Muscle layer of colon (tissue), 2 donors: ENCODE data around the gene ESAM.
A peak's percentile ranks its signal among the peaks of the same experiment; 100 is the strongest.

Experiments used
- H3K27ac ChIP-seq: one replicate; pipeline ENCODE4 v1.7.0; 2013; ENCODE audit warnings: low read depth, mild to moderate bottlenecking, low read length, moderate library complexity
- H3K27me3 ChIP-seq, 2 donors: one replicate each; pipeline ENCODE4 v1.7.0; 2013; ENCODE audit warnings: low read length in 2 of 2, mild to moderate bottlenecking in 2 of 2; ENCODE audit not compliant: insufficient read depth in 2 of 2, control insufficient read depth in 1 of 2
- H3K36me3 ChIP-seq: one replicate; pipeline ENCODE4 v1.7.0; 2013; ENCODE audit warnings: mild to moderate bottlenecking, low read length; ENCODE audit not compliant: insufficient read depth
- H3K4me1 ChIP-seq: one replicate; pipeline ENCODE4 v1.7.0; 2013; ENCODE audit warnings: mild to moderate bottlenecking, low read length; ENCODE audit not compliant: insufficient read depth
- H3K4me3 ChIP-seq, 2 donors: one replicate each; pipeline ENCODE4 v1.7.0; 2013; ENCODE audit warnings: low read length in 2 of 2, low read depth in 1 of 2, mild to moderate bottlenecking in 1 of 2, moderate library complexity in 1 of 2
- H3K9ac ChIP-seq: one replicate; pipeline ENCODE4 v1.7.0; 2013; ENCODE audit warnings: low read length
- H3K9me3 ChIP-seq: one replicate; pipeline ENCODE4 v1.7.0; 2013; ENCODE audit warnings: mild to moderate bottlenecking, low read length
- donor health status: abdominal sarcoma.
- donor health status: Adenocarcinoma of cecum.

Gene ESAM

GRCh38 chr11:124724979-124725718 is 36.9 kb downstream of the ESAM start:
- Histone ChIP-seq H3K27ac (no peak overlapping the region), H3K4me1 (no peaks in the 10 kb centered on the region), H3K27me3 (peaks cover 0 to 21% of the 10 kb centered on the region in 2 donors), H3K36me3 (no peaks in the 10 kb centered on the region), H3K9me3 (no peaks in the 10 kb centered on the region), H3K4me3 (no peak overlapping the region), H3K9ac (no peak overlapping the region)

GRCh38 chr11:124722176-124722575 is 39.9 kb downstream of the ESAM start:
- Histone ChIP-seq H3K27me3 (peaks cover 15 to 46% of the 10 kb centered on the region in 2 donors), H3K27ac (no peak overlapping the region)

GRCh38 chr11:124719534-124719933 is 42.6 kb downstream of the ESAM start:
- peaks cover 19 to 37% of the 10 kb centered on the region in 2 donors for H3K27me3 ChIP-seq

More at GRCh38 chr11:124722176-124722575, 39.9 kb downstream of the ESAM start:
- Histone ChIP-seq H3K9me3 (no peaks in the 10 kb centered on the region), H3K4me1 (peaks cover 6% of the 10 kb centered on the region), H3K4me3 (no peak overlapping the region), H3K9ac (no peak overlapping the region), H3K36me3 (no peaks in the 10 kb centered on the region)

GRCh38 chr11:124718801-124719200 is 43.3 kb downstream of the ESAM start:
- peaks cover 6% of the 10 kb centered on the region for H3K4me1 ChIP-seq
- no peak overlapping the region for H3K9ac ChIP-seq
- H3K4me3 ChIP-seq, result no peak overlapping the region
- H3K36me3 ChIP-seq, result no peaks in the 10 kb centered on the region
- no peak overlapping the region for H3K27ac ChIP-seq
- peaks cover 19 to 37% of the 10 kb centered on the region in 2 donors for H3K27me3 ChIP-seq
- no peaks in the 10 kb centered on the region for H3K9me3 ChIP-seq

More at GRCh38 chr11:124719534-124719933, 42.6 kb downstream of the ESAM start:
- H3K4me3 ChIP-seq, result no peak overlapping the region
- no peaks in the 10 kb centered on the region for H3K9me3 ChIP-seq
- H3K36me3 ChIP-seq, result no peaks in the 10 kb centered on the region
- H3K27ac ChIP-seq, result no peak overlapping the region
- H3K4me1 ChIP-seq, result peaks cover 6% of the 10 kb centered on the region
- no peak overlapping the region for H3K9ac ChIP-seq

- H3K4me3 ChIP-seq, result peak overlapping the region; percentile 24 to 64
- H3K4me1 ChIP-seq, result peaks cover 6% of the 10 kb centered on the region
- H3K27ac ChIP-seq, result no peak overlapping the region
- no peaks in the 10 kb centered on the region for H3K9me3 ChIP-seq
- H3K27me3 ChIP-seq, result peaks cover 19 to 37% of the 10 kb centered on the region in 2 donors
- H3K36me3 ChIP-seq, result no peaks in the 10 kb centered on the region
- no peak overlapping the region for H3K9ac ChIP-seq
Measured at GRCh38 chr11:124717786-124718651, 44.1 kb downstream of the ESAM start.

- Histone ChIP-seq H3K27me3 (peaks cover 19 to 37% of the 10 kb centered on the region in 2 donors), H3K9me3 (no peaks in the 10 kb centered on the region), H3K4me1 (peaks cover 6% of the 10 kb centered on the region), H3K9ac (no peak overlapping the region), H3K36me3 (no peaks in the 10 kb centered on the region), H3K27ac (no peak overlapping the region), H3K4me3 (peak overlapping the region in 1 of 2 donors; percentile 24)
Measured at GRCh38 chr11:124717421-124717785, 44.7 kb downstream of the ESAM start.

- Histone ChIP-seq H3K27me3 (peaks cover 19 to 29% of the 10 kb centered on the region in 2 donors), H3K9me3 (no peaks in the 10 kb centered on the region), H3K9ac (no peak overlapping the region), H3K4me1 (peaks cover 6% of the 10 kb centered on the region), H3K27ac (no peak overlapping the region), H3K36me3 (no peaks in the 10 kb centered on the region), H3K4me3 (no peak overlapping the region)
Measured at GRCh38 chr11:124716591-124716990, 45.5 kb downstream of the ESAM start.

GRCh38 chr11:124712392-124712791 is 49.7 kb downstream of the ESAM start:
- no peaks in the 10 kb centered on the region for H3K9me3 ChIP-seq
- no peak overlapping the region for H3K27ac ChIP-seq
- no peaks in the 10 kb centered on the region for H3K36me3 ChIP-seq
- no peak overlapping the region for H3K9ac ChIP-seq
- H3K4me3 ChIP-seq, result no peak overlapping the region
- peaks cover under 1% of the 10 kb centered on the region for H3K4me1 ChIP-seq
- peaks cover 0 to 4% of the 10 kb centered on the region in 2 donors for H3K27me3 ChIP-seq

- H3K27ac ChIP-seq, result no peak overlapping the region
- H3K36me3 ChIP-seq, result no peaks in the 10 kb centered on the region
- no peaks in the 10 kb centered on the region for H3K4me1 ChIP-seq
- H3K9ac ChIP-seq, result no peak overlapping the region
- H3K9me3 ChIP-seq, result no peaks in the 10 kb centered on the region
- no peak overlapping the region for H3K4me3 ChIP-seq
- H3K27me3 ChIP-seq, result no peaks in the 10 kb centered on the region
Measured at GRCh38 chr11:124707829-124708228, 54.3 kb downstream of the ESAM start.
